ACC112 (cell line): ENCODE results near the gene HMOX1.
"Not testable (repeated sequence)": the region's sequence is repeated elsewhere in the genome, so short reads cannot be mapped to it uniquely, and the experiment has no call there.

Experiments
- H2AFZ ChIP-seq: fragments of 200-600 bp; sonication (generic); one replicate; pipeline ENCODE4 v1.6.0; 2017; ENCODE audit warnings: antibody characterized with exemption, low read length; ENCODE audit not compliant: unreplicated experiment
- H3K27ac ChIP-seq: fragments of 200-600 bp; sonication (generic); 2 replicates; pipeline ENCODE4 v1.5.1; 2014; ENCODE audit warnings: low read depth, mild to moderate bottlenecking, antibody characterized with exemption, low read length, moderate library complexity
- H3K27me3 ChIP-seq: fragments of 200-600 bp; sonication (generic); 2 replicates; pipeline ENCODE4 v1.6.1; 2014; ENCODE audit warnings: mild to moderate bottlenecking, antibody characterized with exemption, low read length, moderate library complexity, mixed read lengths; ENCODE audit not compliant: insufficient read depth
- H3K36me3 ChIP-seq: fragments of 200-600 bp; sonication (generic); 2 replicates; pipeline ENCODE4 v1.6.1; 2016; ENCODE audit warnings: mild to moderate bottlenecking, antibody characterized with exemption, low read length, moderate library complexity, mixed read lengths; ENCODE audit not compliant: insufficient read depth
- H3K4me1 ChIP-seq: fragments of 200-600 bp; sonication (generic); one replicate; pipeline ENCODE4 v1.6.1; 2016; ENCODE audit warnings: low read length, mixed read lengths; ENCODE audit not compliant: insufficient read depth, unreplicated experiment, control insufficient read depth
- H3K4me3 ChIP-seq: fragments of 200-600 bp; sonication (generic); 2 replicates; pipeline ENCODE4 v1.5.1; 2014; ENCODE audit warnings: mild to moderate bottlenecking, low read depth, low read length
- H3K79me2 ChIP-seq: fragments of 200-600 bp; sonication (generic); one replicate; pipeline ENCODE4 v1.6.0; 2016; ENCODE audit warnings: low read length; ENCODE audit not compliant: control insufficient read depth, unreplicated experiment, insufficient read depth

Gene HMOX1

GRCh38 chr22:35394810-35395563 is 14.1 kb downstream of the HMOX1 start:
- H3K36me3 ChIP-seq: no peaks in the 10 kb centered on the region
- H3K79me2 ChIP-seq: no peaks in the 10 kb centered on the region
- H2AFZ ChIP-seq: no peak overlapping the region
- H3K27ac ChIP-seq: no peak overlapping the region
- H3K27me3 ChIP-seq: no peaks in the 10 kb centered on the region
- peaks cover 4% of the 10 kb centered on the region for H3K4me1 ChIP-seq
- no peak overlapping the region for H3K4me3 ChIP-seq

GRCh38 chr22:35396622-35397021 is 15.7 kb downstream of the HMOX1 start:
- not testable (repeated sequence) for H2AFZ ChIP-seq, H3K27me3 ChIP-seq, H3K36me3 ChIP-seq, H3K79me2 ChIP-seq, H3K4me3 ChIP-seq, H3K27ac ChIP-seq
- H3K4me1 ChIP-seq: peaks cover 12% of the 10 kb centered on the region

GRCh38 chr22:35397095-35397904 is 16.4 kb downstream of the HMOX1 start:
- Histone ChIP-seq H3K4me3 (no peak overlapping the region), H3K4me1 (peaks cover 14% of the 10 kb centered on the region), H2AFZ (no peak overlapping the region), H3K27ac (no peak overlapping the region), H3K79me2 (peaks cover 3% of the 10 kb centered on the region), H3K36me3 (no peaks in the 10 kb centered on the region), H3K27me3 (no peaks in the 10 kb centered on the region)

DNA sequence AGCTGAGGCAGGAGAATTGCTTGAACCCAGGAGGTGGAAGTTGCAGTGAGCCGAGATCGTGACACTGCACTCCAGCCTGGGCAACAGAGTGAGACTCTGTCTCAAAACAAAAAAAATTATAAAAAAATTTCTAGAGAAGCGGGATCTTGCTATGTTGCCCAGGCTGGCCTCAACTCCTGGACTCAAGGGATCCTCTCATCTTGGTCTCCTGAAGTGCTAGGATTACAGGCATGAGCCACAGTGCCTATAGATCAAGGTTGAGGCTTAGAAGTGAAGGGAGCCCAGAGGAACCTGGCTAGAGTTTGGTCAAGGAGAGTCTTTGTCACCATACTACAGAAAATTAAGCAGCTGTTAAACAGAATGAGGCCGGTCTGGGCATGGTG is 17.7 kb downstream of the HMOX1 start:
- peaks cover 12% of the 10 kb centered on the region for H3K4me1 ChIP-seq
- H2AFZ ChIP-seq: no peak overlapping the region
- no peaks in the 10 kb centered on the region for H3K27me3 ChIP-seq
- H3K36me3 ChIP-seq: no peaks in the 10 kb centered on the region
- peaks cover 3% of the 10 kb centered on the region for H3K79me2 ChIP-seq
- H3K27ac ChIP-seq: no peak overlapping the region
- no peak overlapping the region for H3K4me3 ChIP-seq

DNA sequence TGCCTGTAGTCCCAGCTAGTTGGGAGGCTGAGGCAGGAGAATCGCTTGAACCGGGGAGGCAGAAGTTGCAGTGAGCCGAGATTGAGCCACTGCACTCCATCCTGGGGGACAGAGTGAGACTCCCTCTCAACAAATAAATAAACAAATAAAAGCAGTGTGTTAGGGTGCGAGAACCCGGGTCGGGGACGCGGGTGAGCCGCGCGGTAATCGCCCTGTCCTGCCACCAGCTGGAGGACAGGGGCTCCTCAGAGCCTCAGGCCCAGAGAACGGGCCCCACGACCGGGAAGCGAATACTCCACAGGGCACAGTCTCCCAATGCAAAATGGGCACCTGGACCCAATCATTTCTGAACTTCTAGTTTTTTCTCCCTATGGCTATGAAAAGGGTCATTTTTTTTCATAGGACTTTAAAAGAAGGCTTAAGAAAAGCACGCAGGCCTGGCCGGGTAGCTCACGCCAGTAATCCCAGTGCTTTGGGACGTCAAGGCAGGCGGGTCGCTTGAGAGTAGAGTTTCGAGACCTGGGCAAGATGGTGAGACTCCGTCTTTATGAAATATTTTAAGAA is 18.3 kb downstream of the HMOX1 start:
- H3K27me3 ChIP-seq: no peaks in the 10 kb centered on the region
- peak overlapping the region; percentile 83 for H3K4me3 ChIP-seq
- peak overlapping the region; percentile 53 for H2AFZ ChIP-seq
- peaks cover 3% of the 10 kb centered on the region for H3K79me2 ChIP-seq
- peaks cover 10% of the 10 kb centered on the region for H3K4me1 ChIP-seq
- peak overlapping the region; percentile 26 for H3K27ac ChIP-seq
- no peaks in the 10 kb centered on the region for H3K36me3 ChIP-seq

DNA sequence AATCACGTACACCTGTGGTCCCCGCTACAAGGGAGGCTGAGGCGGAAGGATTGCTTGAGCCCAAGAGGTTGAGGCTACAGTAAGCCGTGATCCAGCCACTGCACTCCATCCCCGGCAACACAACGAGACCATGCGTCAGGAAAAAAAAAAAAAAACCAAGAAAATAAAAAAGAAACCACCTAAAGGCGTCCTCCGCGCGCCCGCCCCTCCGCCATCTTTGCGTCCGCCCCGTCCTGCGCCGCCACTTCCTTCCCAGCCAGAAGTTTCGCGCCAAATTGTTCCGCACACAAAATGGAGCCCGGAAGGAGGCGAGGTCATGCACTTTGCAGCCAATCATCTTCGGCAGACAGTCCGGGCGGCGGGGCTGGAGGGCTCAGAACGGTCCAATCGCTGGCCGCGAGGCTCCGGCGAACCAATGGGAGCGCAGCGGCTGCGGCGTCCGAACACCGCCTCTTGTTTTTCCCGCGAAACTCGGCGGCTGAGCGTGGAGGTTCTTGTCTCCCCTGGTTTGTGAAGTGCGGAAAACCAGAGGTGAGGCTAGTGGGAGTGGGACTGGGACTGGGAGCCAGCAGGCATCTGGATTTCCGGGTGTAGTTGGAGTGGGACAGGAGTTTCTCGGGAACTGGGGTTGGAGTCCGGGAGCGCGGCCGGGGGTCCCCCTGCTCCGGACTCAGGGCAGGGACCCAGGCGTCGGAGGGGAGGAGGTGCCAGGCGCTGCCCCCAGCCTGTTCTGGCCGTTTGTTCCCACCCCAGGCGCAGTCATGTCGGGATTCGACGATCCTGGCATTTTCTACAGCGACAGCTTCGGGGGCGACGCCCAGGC is 19.0 kb downstream of the HMOX1 start, which contains the start of gene MCM5:
TSS of gene MCM5 (plus strand) at position 463 of the 823 bp plus-strand sequence. CDS start at position 762, 299 bp downstream.
- H3K36me3 ChIP-seq: no peaks in the 10 kb centered on the region
- peaks cover 3% of the 10 kb centered on the region for H3K79me2 ChIP-seq
- peak within 1 kb of the TSS; percentile 70 for H2AFZ ChIP-seq
- peaks cover 10% of the 10 kb centered on the region for H3K4me1 ChIP-seq
- peak within 1 kb of the TSS; percentile 83 for H3K4me3 ChIP-seq
- H3K27ac ChIP-seq: peak within 1 kb of the TSS; percentile 53
- no peaks in the 10 kb centered on the region for H3K27me3 ChIP-seq

DNA sequence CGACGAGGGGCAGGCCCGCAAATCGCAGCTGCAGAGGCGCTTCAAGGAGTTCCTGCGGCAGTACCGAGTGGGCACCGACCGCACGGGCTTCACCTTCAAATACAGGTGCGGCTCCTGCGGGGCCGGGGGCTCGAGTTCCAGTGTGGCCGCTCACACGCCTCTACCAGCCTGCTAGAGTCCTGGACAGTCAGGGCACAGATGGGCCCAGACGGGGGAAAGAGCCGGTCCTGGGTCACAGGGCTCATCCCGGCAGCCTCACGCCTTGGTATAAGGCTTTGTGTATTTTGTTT is 19.6 kb downstream of the HMOX1 start:
- peaks cover 3% of the 10 kb centered on the region for H3K79me2 ChIP-seq

DNA sequence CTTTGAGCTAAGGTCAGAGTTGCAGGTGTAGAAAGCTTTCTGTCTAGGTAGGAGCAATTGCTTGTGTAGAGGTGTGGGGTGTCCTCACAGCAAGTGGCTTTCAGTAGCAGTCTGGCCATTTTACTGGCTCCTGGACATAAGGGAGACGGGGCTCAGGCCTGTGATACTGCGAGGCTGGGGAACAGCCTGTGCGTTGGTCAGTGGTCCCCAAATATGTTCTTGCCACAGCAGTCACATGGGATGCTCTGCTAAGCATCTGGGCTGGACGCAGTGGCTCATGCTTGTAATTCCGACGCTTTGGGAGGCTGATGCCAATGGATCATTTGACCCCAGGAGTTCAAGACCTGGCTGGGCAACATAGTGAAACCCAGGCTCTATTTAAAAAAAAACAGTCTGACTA is 21.0 kb downstream of the HMOX1 start:
- Histone ChIP-seq H3K4me3 (no peak overlapping the region), H3K27ac (no peak overlapping the region)

More for the DNA sequence above, 19.6 kb downstream of the HMOX1 start:
- no peaks in the 10 kb centered on the region for H3K36me3 ChIP-seq
- peak overlapping the region; percentile 70 for H2AFZ ChIP-seq
- H3K27ac ChIP-seq: peak overlapping the region; percentile 53; the same call in 1 of the 2 replicates
- H3K4me1 ChIP-seq: peaks cover 10% of the 10 kb centered on the region
- H3K4me3 ChIP-seq: peak overlapping the region; percentile 83
- H3K27me3 ChIP-seq: no peaks in the 10 kb centered on the region

GRCh38 chr22:35403356-35403755 is 22.5 kb downstream of the HMOX1 start:
- peaks cover 3% of the 10 kb centered on the region for H3K79me2 ChIP-seq
- H3K4me1 ChIP-seq: peaks cover 10% of the 10 kb centered on the region
- no peaks in the 10 kb centered on the region for H3K27me3 ChIP-seq
- H3K36me3 ChIP-seq: no peaks in the 10 kb centered on the region
- H2AFZ ChIP-seq: no peak overlapping the region
- H3K4me3 ChIP-seq: no peak overlapping the region
- H3K27ac ChIP-seq: no peak overlapping the region

More for the DNA sequence above, 21.0 kb downstream of the HMOX1 start:
- Histone ChIP-seq H3K79me2 (peaks cover 3% of the 10 kb centered on the region), H3K27me3 (no peaks in the 10 kb centered on the region), H3K36me3 (no peaks in the 10 kb centered on the region), H3K4me1 (peaks cover 10% of the 10 kb centered on the region), H2AFZ (no peak overlapping the region)

DNA sequence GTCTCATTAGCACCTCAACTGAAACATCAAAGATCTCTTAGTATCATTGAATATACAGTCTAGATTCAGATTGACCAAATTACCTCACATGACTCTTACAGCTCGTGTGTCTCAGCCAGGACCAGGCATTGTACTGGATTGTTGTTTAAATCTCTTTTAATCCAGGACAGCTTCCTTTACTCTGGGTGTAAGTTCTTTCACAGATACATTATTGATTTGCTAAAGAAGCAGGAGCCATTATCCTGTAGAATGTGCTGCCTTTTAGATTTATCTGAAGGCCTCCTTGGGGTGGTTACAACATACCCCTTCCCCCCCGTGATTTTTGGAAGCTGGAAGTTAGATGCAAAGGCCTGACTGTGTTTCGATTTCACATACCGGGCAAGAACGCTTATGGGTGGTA is 23.3 kb downstream of the HMOX1 start:
- Histone ChIP-seq H3K4me1 (peaks cover 10% of the 10 kb centered on the region), H3K79me2 (peaks cover 3% of the 10 kb centered on the region), H3K36me3 (no peaks in the 10 kb centered on the region), H3K27me3 (no peaks in the 10 kb centered on the region), H3K27ac (no peak overlapping the region), H3K4me3 (no peak overlapping the region), H2AFZ (no peak overlapping the region)
